SK-N-SH treated with all-trans-retinoic acid at 6 μM for 48 hours (cell line): ENCODE data around the gene EOGT.

Source experiments
- ARNTL ChIP-seq: fragments of 450-650 bp; formaldehyde crosslinking; IDR thresholded peaks from 2 replicates; pipeline ENCODE4 v1.5.0; 2020; ENCODE audit warnings: low read depth, mild to moderate bottlenecking, moderate library complexity, borderline replicate concordance
- BACH2 ChIP-seq: fragments of 250-450 bp; sonication (Bioruptor Pico); IDR thresholded peaks from 2 replicates; pipeline ENCODE4 v1.9.0; 2021; ENCODE audit warnings: mild to moderate bottlenecking, borderline replicate concordance
- ISL1 ChIP-seq: fragments of 250-450 bp; sonication (Bioruptor Pico); IDR thresholded peaks from 2 replicates; pipeline ENCODE4 v2.1.2; 2022; ENCODE audit warnings: mild to moderate bottlenecking, moderate library complexity
- OSR1 ChIP-seq: fragments of 250-450 bp; sonication (Bioruptor Pico); IDR thresholded peaks from 2 replicates; pipeline ENCODE4 v1.8.0; 2022; ENCODE audit warnings: moderate library complexity, mild to moderate bottlenecking, inconsistent platforms
- PPARA ChIP-seq: fragments of 250-450 bp; sonication (Bioruptor Pico); IDR thresholded peaks from 2 replicates; pipeline ENCODE4 v1.5.0; 2020; ENCODE audit warnings: mild to moderate bottlenecking, borderline replicate concordance
- ZFP3 ChIP-seq: fragments of 250-450 bp; sonication (Bioruptor Pico); IDR thresholded peaks from 2 replicates; pipeline ENCODE4 v1.5.0; 2020; ENCODE audit warnings: mild to moderate bottlenecking, moderate library complexity
- ZFP30 ChIP-seq: fragments of 450-650 bp; formaldehyde crosslinking; IDR thresholded peaks from 2 replicates; pipeline ENCODE4 v1.5.0; 2022; ENCODE audit warnings: mild to moderate bottlenecking, moderate library complexity
- TF ChIP-seq, protein P1 (sequence below): fragments of 250-450 bp; sonication (Bioruptor Pico); IDR thresholded peaks from 2 replicates; pipeline ENCODE4 v1.5.0; 2020; ENCODE audit warnings: mild to moderate bottlenecking, moderate library complexity
- TF ChIP-seq, protein P2 (sequence below): fragments of 250-450 bp; sonication (Bioruptor Pico); IDR thresholded peaks from 2 replicates; pipeline ENCODE4 v1.8.0; 2021; ENCODE audit warnings: low read depth, mild to moderate bottlenecking, moderate library complexity, borderline replicate concordance
- TF ChIP-seq, protein P3 (sequence below): fragments of 250-450 bp; sonication (Bioruptor Pico); IDR thresholded peaks from 2 replicates; pipeline ENCODE4 v1.8.0; 2020; ENCODE audit warnings: mild to moderate bottlenecking, moderate library complexity, borderline replicate concordance

DNA sequence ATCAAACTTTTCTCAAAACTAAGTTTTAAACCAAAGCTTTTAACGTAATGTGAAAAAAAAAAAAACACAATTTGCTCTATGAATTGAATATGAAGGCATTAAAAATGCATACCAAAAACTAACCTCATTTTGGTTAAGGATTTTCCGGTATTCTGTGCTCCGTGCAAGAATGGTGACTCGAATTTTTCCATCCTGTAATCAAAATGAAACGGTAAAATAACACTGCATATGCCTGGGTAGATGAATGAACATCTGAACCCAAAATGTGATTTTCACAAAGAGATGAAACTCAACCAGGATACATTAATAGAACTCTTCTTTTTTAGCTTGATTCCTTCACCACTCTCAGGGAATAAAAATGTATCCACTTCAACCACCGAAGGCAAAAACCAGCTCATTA lies 26.2 kb downstream of the EOGT start:
- TF ChIP-seq, protein P1, sequence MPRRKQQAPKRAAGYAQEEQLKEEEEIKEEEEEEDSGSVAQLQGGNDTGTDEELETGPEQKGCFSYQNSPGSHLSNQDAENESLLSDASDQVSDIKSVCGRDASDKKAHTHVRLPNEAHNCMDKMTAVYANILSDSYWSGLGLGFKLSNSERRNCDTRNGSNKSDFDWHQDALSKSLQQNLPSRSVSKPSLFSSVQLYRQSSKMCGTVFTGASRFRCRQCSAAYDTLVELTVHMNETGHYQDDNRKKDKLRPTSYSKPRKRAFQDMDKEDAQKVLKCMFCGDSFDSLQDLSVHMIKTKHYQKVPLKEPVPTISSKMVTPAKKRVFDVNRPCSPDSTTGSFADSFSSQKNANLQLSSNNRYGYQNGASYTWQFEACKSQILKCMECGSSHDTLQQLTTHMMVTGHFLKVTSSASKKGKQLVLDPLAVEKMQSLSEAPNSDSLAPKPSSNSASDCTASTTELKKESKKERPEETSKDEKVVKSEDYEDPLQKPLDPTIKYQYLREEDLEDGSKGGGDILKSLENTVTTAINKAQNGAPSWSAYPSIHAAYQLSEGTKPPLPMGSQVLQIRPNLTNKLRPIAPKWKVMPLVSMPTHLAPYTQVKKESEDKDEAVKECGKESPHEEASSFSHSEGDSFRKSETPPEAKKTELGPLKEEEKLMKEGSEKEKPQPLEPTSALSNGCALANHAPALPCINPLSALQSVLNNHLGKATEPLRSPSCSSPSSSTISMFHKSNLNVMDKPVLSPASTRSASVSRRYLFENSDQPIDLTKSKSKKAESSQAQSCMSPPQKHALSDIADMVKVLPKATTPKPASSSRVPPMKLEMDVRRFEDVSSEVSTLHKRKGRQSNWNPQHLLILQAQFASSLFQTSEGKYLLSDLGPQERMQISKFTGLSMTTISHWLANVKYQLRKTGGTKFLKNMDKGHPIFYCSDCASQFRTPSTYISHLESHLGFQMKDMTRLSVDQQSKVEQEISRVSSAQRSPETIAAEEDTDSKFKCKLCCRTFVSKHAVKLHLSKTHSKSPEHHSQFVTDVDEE (CRISPR knock-in tag) = no peak
- TF ChIP-seq BACH2 (CRISPR knock-in tag) = no peak
- TF ChIP-seq ARNTL (CRISPR knock-in tag) = no peak
- no peak for TF ChIP-seq ISL1
- no peak for TF ChIP-seq PPARA (CRISPR knock-in tag)
- TF ChIP-seq ZFP3 = no peak
- TF ChIP-seq ZFP30 = no peak
- TF ChIP-seq, protein P2, sequence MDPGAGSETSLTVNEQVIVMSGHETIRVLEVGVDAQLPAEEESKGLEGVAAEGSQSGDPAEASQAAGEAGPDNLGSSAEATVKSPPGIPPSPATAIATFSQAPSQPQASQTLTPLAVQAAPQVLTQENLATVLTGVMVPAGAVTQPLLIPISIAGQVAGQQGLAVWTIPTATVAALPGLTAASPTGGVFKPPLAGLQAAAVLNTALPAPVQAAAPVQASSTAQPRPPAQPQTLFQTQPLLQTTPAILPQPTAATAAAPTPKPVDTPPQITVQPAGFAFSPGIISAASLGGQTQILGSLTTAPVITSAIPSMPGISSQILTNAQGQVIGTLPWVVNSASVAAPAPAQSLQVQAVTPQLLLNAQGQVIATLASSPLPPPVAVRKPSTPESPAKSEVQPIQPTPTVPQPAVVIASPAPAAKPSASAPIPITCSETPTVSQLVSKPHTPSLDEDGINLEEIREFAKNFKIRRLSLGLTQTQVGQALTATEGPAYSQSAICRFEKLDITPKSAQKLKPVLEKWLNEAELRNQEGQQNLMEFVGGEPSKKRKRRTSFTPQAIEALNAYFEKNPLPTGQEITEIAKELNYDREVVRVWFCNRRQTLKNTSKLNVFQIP (CRISPR knock-in tag) = no peak
- TF ChIP-seq, protein P3, sequence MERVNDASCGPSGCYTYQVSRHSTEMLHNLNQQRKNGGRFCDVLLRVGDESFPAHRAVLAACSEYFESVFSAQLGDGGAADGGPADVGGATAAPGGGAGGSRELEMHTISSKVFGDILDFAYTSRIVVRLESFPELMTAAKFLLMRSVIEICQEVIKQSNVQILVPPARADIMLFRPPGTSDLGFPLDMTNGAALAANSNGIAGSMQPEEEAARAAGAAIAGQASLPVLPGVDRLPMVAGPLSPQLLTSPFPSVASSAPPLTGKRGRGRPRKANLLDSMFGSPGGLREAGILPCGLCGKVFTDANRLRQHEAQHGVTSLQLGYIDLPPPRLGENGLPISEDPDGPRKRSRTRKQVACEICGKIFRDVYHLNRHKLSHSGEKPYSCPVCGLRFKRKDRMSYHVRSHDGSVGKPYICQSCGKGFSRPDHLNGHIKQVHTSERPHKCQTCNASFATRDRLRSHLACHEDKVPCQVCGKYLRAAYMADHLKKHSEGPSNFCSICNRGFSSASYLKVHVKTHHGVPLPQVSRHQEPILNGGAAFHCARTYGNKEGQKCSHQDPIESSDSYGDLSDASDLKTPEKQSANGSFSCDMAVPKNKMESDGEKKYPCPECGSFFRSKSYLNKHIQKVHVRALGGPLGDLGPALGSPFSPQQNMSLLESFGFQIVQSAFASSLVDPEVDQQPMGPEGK (CRISPR knock-in tag) = no peak
- TF ChIP-seq OSR1 (CRISPR knock-in tag) = no peak
